Activated T-cell treated with anti-CD3 and anti-CD28 coated beads, Interleukin-2, amount 50 U/mL, for 1 hour (primary cell): Measurements from ENCODE around the gene GDF2.

Experiments used
- DNase-seq: peaks from one replicate; pipeline ENCODE4 v3.0.0-alpha.2; 2020

GDF2 gene

GRCh38 chr10:47335906-47336305, 13.7 kb downstream of the GDF2 start:
- no peak for DNase-seq

GRCh38 chr10:47336387-47337134, 14.3 kb downstream of the GDF2 start:
- no peak for DNase-seq

GRCh38 chr10:47337310-47337709, 15.1 kb downstream of the GDF2 start:
- no peak for DNase-seq

GRCh38 chr10:47339186-47339735, 17.0 kb downstream of the GDF2 start:
- DNase-seq = no peak

GRCh38 chr10:47339759-47340607, 17.7 kb downstream of the GDF2 start:
- DNase-seq = no peak

- DNase-seq = peak; percentile 79
Observed at GRCh38 chr10:47340608-47341170, 18.4 kb downstream of the GDF2 start.

- DNase-seq = no peak
Observed at GRCh38 chr10:47344996-47345870, 23.0 kb downstream of the GDF2 start.

GRCh38 chr10:47346581-47347302, 24.5 kb downstream of the GDF2 start:
- no peak for DNase-seq

GRCh38 chr10:47347303-47347675, 25.0 kb downstream of the GDF2 start:
- no peak for DNase-seq

- DNase-seq = no peak
Observed at GRCh38 chr10:47348138-47348651, 25.9 kb downstream of the GDF2 start, which contains the start of gene RBP3. Gene RBP3, plus strand, starts transcription at chr10:47348363. Its CDS starts 122 bp downstream, at chr10:47348485.

- no peak for DNase-seq
Observed at GRCh38 chr10:47348661-47349470, 26.6 kb downstream of the GDF2 start.

- no peak for DNase-seq
Observed at GRCh38 chr10:47349516-47349915, 27.3 kb downstream of the GDF2 start.

- no peak for DNase-seq
Observed at GRCh38 chr10:47349941-47350371, 27.7 kb downstream of the GDF2 start.

GRCh38 chr10:47350671-47351640, 28.7 kb downstream of the GDF2 start:
- no peak for DNase-seq

- no peak for DNase-seq
Observed at GRCh38 chr10:47351899-47352815, 29.9 kb downstream of the GDF2 start.

- no peak for DNase-seq
Observed at GRCh38 chr10:47353351-47353750, 31.1 kb downstream of the GDF2 start.

GRCh38 chr10:47354165-47354564, 31.9 kb downstream of the GDF2 start:
- DNase-seq = no peak

- DNase-seq = no peak
Observed at GRCh38 chr10:47354900-47355299, 32.6 kb downstream of the GDF2 start.
